Naive thymus-derived CD4-positive, alpha-beta T cell (primary cell): ENCODE data around the gene SLC27A3. TPM values are rescaled to one million over a fixed set of nuclear protein-coding genes. Genes with fewer than 3 reads are reported as not detected.

Experiments
- ATAC-seq: fragments of 150-1000 bp; cut with Tn5 transposase; 2 replicates; pipeline ENCODE4 v1.10.0; 2021; ENCODE audit warnings: mild to moderate bottlenecking, moderate library complexity
- CTCF ChIA-PET: fragments of 350-600 bp; sonication (Branson Sonifier 250); formaldehyde crosslinking; loops from one replicate; lab custom pipeline; 2021; ENCODE audit warnings: antibody characterized with exemption; lab: Charles Lee
- POLR2A ChIA-PET: fragments of 350-600 bp; sonication (Branson Sonifier 250); formaldehyde crosslinking; loops from one replicate; lab custom pipeline; 2021; ENCODE audit warnings: antibody characterized with exemption, inconsistent platforms; lab: Charles Lee
- DNase-seq, 9 donors: peaks; one replicate each; pipeline versions ENCODE4 v3.0.0 to v3.0.0-alpha.2; 2020 to 2022; ENCODE audit warnings: mixed read lengths in 1 of 9
- H3K27ac ChIP-seq: one replicate; pipeline ENCODE4 v1.7.0; 2013; ENCODE audit warnings: mild to moderate bottlenecking, low read depth, low read length, moderate library complexity
- H3K27me3 ChIP-seq, 2 donors: one replicate each; pipeline ENCODE4 v1.7.0; 2013; ENCODE audit warnings: low read length in 2 of 2, mild to moderate bottlenecking in 2 of 2, moderate library complexity in 2 of 2; ENCODE audit not compliant: control insufficient read depth in 2 of 2, insufficient read depth in 2 of 2
- H3K36me3 ChIP-seq, 3 experiments: 1 replicate in 2 of 3; 2 replicates in 1 of 3; pipeline ENCODE4 v1.7.0; 2013; ENCODE audit warnings: low read length in 3 of 3, mild to moderate bottlenecking in 3 of 3, moderate library complexity in 1 of 3; ENCODE audit not compliant: insufficient read depth in 3 of 3, control insufficient read depth in 2 of 3
- H3K4me1 ChIP-seq, 2 donors: one replicate each; pipeline ENCODE4 v1.7.0; 2013; ENCODE audit warnings: low read length in 2 of 2, mild to moderate bottlenecking in 2 of 2, moderate library complexity in 1 of 2; ENCODE audit not compliant: control insufficient read depth in 2 of 2, insufficient read depth in 2 of 2
- H3K4me3 ChIP-seq: 2 replicates; pipeline ENCODE4 v1.7.0; 2013; ENCODE audit warnings: mild to moderate bottlenecking, low read length
- H3K9me3 ChIP-seq, 3 experiments: 1 replicate in 2 of 3; 2 replicates in 1 of 3; pipeline ENCODE4 v1.7.0; 2013; ENCODE audit warnings: low read length in 3 of 3; ENCODE audit not compliant: control insufficient read depth in 2 of 3
- H3K27ac Mint-ChIP-seq, 9 donors: one replicate each; pipeline ENCODE4 v1.8.0; 2020 to 2022; ENCODE audit warnings: mixed read lengths in 9 of 9, mild to moderate bottlenecking in 8 of 9, moderate library complexity in 5 of 9, inconsistent platforms in 2 of 9
- H3K27me3 Mint-ChIP-seq, 5 donors: one replicate each; pipeline ENCODE4 v1.8.0; 2021 to 2022; ENCODE audit warnings: mixed read lengths in 5 of 5, mild to moderate bottlenecking in 1 of 5
- H3K36me3 Mint-ChIP-seq, 5 donors: one replicate each; pipeline ENCODE4 v1.8.0; 2020 to 2022; ENCODE audit warnings: mixed read lengths in 5 of 5, mild to moderate bottlenecking in 3 of 5, inconsistent platforms in 1 of 5
- H3K4me1 Mint-ChIP-seq, 7 donors: one replicate each; pipeline ENCODE4 v1.8.0; 2020 to 2022; ENCODE audit warnings: mixed read lengths in 7 of 7, mild to moderate bottlenecking in 3 of 7, inconsistent platforms in 1 of 7
- H3K4me3 Mint-ChIP-seq, 10 donors: one replicate each; pipeline ENCODE4 v1.8.0; 2020 to 2022; ENCODE audit warnings: mild to moderate bottlenecking in 10 of 10, mixed read lengths in 10 of 10, moderate library complexity in 6 of 10, inconsistent platforms in 2 of 10
- H3K9me3 Mint-ChIP-seq, 11 donors: one replicate each; pipeline ENCODE4 v1.8.0; 2020 to 2022; ENCODE audit warnings: mixed read lengths in 11 of 11, mild to moderate bottlenecking in 4 of 11, inconsistent platforms in 1 of 11, moderate library complexity in 1 of 11
- intact Hi-C, 2 donors: fragments of 100-400 bp; cut with micrococcal nuclease; formaldehyde crosslinking; loops; one replicate each; pipeline ENCODE4 v1.15.1; 2023
- polyA plus RNA-seq, 2 donors: library from polyadenylated mRNA; unstranded; fragments of 300-500 nt; fragmentation: Illumina TruSeq; gene quantifications; one replicate each; pipeline ENCODE4 v1.2.3, GENCODE V29; 2021
- total RNA-seq, 6 experiments: library from RNA in 5 of 6; stranded (reverse) in 5 of 6; gene quantifications; 1 replicate in 5 of 6; 2 replicates in 1 of 6; pipeline ENCODE4 v1.2.3 and lab custom pipeline; 2021 to 2026

The SLC27A3 gene
- 10 to 100 TPM in 4 of 5 experiments, 1 to 10 TPM in 1; 9.1 to 34.2 (median 11.6) TPM for total RNA-seq
- 1 to 10 TPM; 3.4 to 7.2 TPM for polyA plus RNA-seq
- 3.6 reads per million, percentile 19 among the genes with 10 or more reads in this experiment for total RNA-seq (lab: John Stamatoyannopoulos, UW)

DNA sequence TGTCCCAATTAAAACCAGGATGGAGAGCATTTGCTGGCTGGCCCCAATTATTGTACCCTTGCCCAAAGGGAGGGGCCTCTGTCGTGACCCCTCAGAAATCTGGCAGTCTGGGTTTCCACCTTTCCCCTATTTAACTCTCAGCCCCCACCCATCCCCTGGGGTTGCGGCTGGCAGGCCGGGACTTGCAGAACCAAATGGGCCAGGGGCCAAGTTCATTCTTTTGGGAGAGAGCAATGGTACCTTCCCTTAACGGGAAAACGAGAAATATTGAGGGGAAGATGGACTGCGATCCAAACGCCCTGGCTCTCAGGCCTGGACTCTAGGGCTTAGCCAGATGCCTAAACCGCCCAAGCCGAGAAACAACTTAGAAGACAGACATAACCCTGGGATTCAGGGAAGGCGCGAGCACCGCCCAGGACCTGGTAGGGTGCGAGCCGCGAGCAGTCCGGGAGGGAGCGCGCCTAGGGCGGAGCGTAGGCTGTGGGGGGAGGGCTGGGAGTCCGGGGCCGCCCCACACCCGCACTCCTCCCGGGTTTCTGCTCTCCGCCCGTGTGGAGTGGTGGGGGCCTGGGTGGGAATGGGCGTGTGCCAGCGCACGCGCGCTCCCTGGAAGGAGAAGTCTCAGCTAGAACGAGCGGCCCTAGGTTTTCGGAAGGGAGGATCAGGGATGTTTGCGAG lies at the start of gene SLC27A3:
Gene SLC27A3, plus strand, starts transcription at position 628 of the 678 bp plus-strand sequence. CDS start 91 bp downstream, outside the sequence.
- Histone ChIP-seq H3K4me1 (peaks cover 6 to 23% of the 10 kb centered on the region in 2 donors), H3K9me3 (no peaks in the 10 kb centered on the region), H3K36me3 (peaks cover 0 to 30% (median 0%) of the 10 kb centered on the region in 3 experiments), H3K4me3 (peak within 1 kb of the TSS; percentile 73), H3K27ac (peak within 1 kb of the TSS; percentile 66), H3K27me3 (no peaks in the 10 kb centered on the region)
- peak within 1 kb of the TSS; percentile 29 to 88 (median 68) for H3K27ac Mint-ChIP-seq
- peaks cover 0 to 3% (median 0%) of the 10 kb centered on the region in 11 donors for H3K9me3 Mint-ChIP-seq
- DNase-seq (peak in 1 of 9 donors; percentile 44), ATAC-seq (peak; percentile 52)
- H3K36me3 Mint-ChIP-seq: peaks cover 0 to 13% (median 0%) of the 10 kb centered on the region in 5 donors
- POLR2A ChIA-PET: interaction anchor here (0.6 to 2.6 kb wide), 8 partner anchors 9 to 203 kb away, joined by 3 to 8 read pairs (median 5); partner anchors contain the start of genes CREB3L4, CRTC2, GATAD2B and JTB
- peak within 1 kb of the TSS; percentile 77 to 89 (median 86) for H3K4me3 Mint-ChIP-seq
- H3K4me1 Mint-ChIP-seq: peaks cover 14 to 35% (median 26%) of the 10 kb centered on the region in 7 donors
- no peaks in the 10 kb centered on the region for H3K27me3 Mint-ChIP-seq
- CTCF ChIA-PET: interaction anchor here (0.7 to 1.4 kb wide), 2 partner anchors 41 to 474 kb away, joined by 3 read pairs; no protein-coding TSS in a partner anchor
- intact Hi-C loops: loop anchor here in 1 of 2 donors (1.0 to 2.0 kb wide), 2 partner anchors 8 to 446 kb away; partner anchors contain the start of gene UBAP2L

DNA sequence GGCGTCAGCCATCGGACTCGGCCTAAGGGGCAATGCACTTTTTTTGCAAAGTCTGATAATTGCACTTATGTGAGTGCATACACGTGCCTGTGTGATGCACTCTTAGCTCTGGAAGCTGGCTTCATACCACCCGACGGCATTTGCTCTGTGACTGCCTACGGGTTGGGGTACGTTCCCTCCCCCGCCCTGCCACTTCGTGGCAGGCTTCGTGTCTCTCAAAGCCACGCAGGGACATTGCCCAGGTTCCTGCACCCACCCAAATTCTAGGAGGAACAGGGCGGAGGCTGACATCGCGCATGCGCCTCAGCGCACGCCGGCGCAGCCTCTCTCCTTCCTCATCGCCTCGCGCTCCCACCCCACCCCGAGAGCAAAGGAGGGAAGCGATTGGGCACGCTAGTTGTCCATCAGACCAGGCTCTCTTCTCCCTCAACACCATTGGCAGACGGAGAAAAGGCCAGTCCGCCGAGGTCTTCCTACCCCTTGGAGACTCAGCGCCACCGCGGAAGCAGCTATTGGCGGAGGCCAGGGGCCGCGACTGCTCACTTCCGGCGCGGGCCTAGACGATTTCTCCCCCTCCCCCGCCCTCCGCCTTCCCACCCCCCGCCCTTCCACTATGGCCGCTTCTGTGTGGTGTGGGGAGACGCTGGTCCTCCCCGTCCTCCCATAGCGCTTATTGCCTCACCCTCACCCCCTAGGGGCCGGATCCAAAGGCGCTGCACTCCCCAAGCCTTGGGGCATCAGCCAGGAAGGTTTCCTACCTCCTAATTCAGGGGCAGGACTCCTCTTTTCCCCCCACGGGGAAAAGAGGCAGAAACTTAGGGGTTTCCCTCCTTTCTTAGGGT lies 47.5 kb upstream of the SLC27A3 start, which contains the start of gene INTS3:
Gene INTS3, plus strand, starts transcription at position 588 of the 842 bp plus-strand sequence. CDS start 585 bp downstream, outside the sequence.
- Mint-ChIP-seq H3K4me3 (peak within 1 kb of the TSS; percentile 82 to 97 (median 92)), H3K4me1 (peaks cover 7 to 35% (median 32%) of the 10 kb centered on the region in 7 donors), H3K36me3 (peaks cover 0 to 14% (median 6%) of the 10 kb centered on the region in 5 donors), H3K27me3 (peaks cover 0 to 2% (median 0%) of the 10 kb centered on the region in 5 donors), H3K9me3 (no peaks in the 10 kb centered on the region), H3K27ac (peak within 1 kb of the TSS; percentile 89 to 98 (median 95))
- Histone ChIP-seq H3K4me3 (peak within 1 kb of the TSS; percentile 92), H3K4me1 (peaks cover 11 to 15% of the 10 kb centered on the region in 2 donors), H3K27ac (peak within 1 kb of the TSS; percentile 94), H3K9me3 (no peaks in the 10 kb centered on the region), H3K27me3 (no peaks in the 10 kb centered on the region), H3K36me3 (peaks cover 0 to 2% (median 0%) of the 10 kb centered on the region in 3 experiments)
- POLR2A ChIA-PET: interaction anchor here (0.6 to 2.2 kb wide), 13 partner anchors 53 to 540 kb away, joined by 3 to 10 read pairs (median 4); partner anchors contain the start of genes CHTOP, GATAD2B and SNAPIN
- DNase-seq (peak; percentile 84 to 100 (median 99)), ATAC-seq (peak; percentile 99)
- intact Hi-C loops: loop anchor here (1.0 to 5.0 kb wide), 13 partner anchors 22 to 545 kb away; partner anchors contain the start of genes RPS27 (in 2 of the 2), SNAPIN (in 2 of the 2), CHTOP (in 1 of the 2) and CRTC2 (in 1 of the 2)
- CTCF ChIA-PET: no interaction called here

GRCh38 chr1:153728305-153729066 lies 46.7 kb upstream of the SLC27A3 start:
- H3K4me1 Mint-ChIP-seq: peaks cover 7 to 33% (median 31%) of the 10 kb centered on the region in 7 donors
- H3K9me3 Mint-ChIP-seq: no peaks in the 10 kb centered on the region
- Histone ChIP-seq H3K27ac (peak overlapping the region; percentile 94), H3K27me3 (no peaks in the 10 kb centered on the region), H3K9me3 (no peaks in the 10 kb centered on the region), H3K36me3 (peaks cover 0 to 2% (median 0%) of the 10 kb centered on the region in 3 experiments), H3K4me3 (peak overlapping the region; percentile 92), H3K4me1 (peaks cover 11 to 15% of the 10 kb centered on the region in 2 donors)
- H3K27ac Mint-ChIP-seq: peak overlapping the region; percentile 89 to 98 (median 95)
- POLR2A ChIA-PET: interaction anchor here (0.6 to 2.2 kb wide), 14 partner anchors 13 to 250 kb away, joined by 3 to 10 read pairs (median 4); partner anchors contain the start of genes CHTOP, GATAD2B, S100A6 and SNAPIN
- peak in 4 of 9 donors; percentile 11 to 46 (median 30) for DNase-seq
- no peak for ATAC-seq
- peaks cover 0 to 2% (median 0%) of the 10 kb centered on the region in 5 donors for H3K27me3 Mint-ChIP-seq
- intact Hi-C loops: loop anchor here (1.0 to 5.0 kb wide), 5 partner anchors 54 to 544 kb away; partner anchors contain the start of genes CRTC2 (in 1 of the 2), HAX1 (in 1 of the 2), S100A3 (in 1 of the 2) and S100A4 (in 1 of the 2)
- CTCF ChIA-PET: interaction anchor here (0.6 kb wide), 1 partner anchor 57 kb away, joined by 4 read pairs; no protein-coding TSS in a partner anchor
- H3K36me3 Mint-ChIP-seq: peaks cover 0 to 17% (median 6%) of the 10 kb centered on the region in 5 donors
- peak overlapping the region; percentile 82 to 97 (median 92) for H3K4me3 Mint-ChIP-seq

GRCh38 chr1:153730468-153730988 lies 44.7 kb upstream of the SLC27A3 start:
- ATAC-seq (no peak), DNase-seq (no peak)
- Mint-ChIP-seq H3K36me3 (peaks cover 0 to 19% (median 14%) of the 10 kb centered on the region in 5 donors), H3K27ac (peak overlapping the region in 7 of 9 donors; percentile 29 to 90 (median 70)), H3K27me3 (peaks cover 0 to 2% (median 0%) of the 10 kb centered on the region in 5 donors), H3K9me3 (no peaks in the 10 kb centered on the region), H3K4me3 (peak overlapping the region in 9 of 10 donors; percentile 23 to 82 (median 48)), H3K4me1 (peaks cover 15 to 47% (median 40%) of the 10 kb centered on the region in 7 donors)
- CTCF ChIA-PET: interaction anchor here (0.6 kb wide), 1 partner anchor 29 kb away, joined by 5 read pairs; no protein-coding TSS in a partner anchor
- Histone ChIP-seq H3K4me1 (peaks cover 11 to 15% of the 10 kb centered on the region in 2 donors), H3K9me3 (no peaks in the 10 kb centered on the region), H3K27ac (no peak overlapping the region), H3K36me3 (peaks cover 0 to 2% (median 0%) of the 10 kb centered on the region in 3 experiments), H3K27me3 (no peaks in the 10 kb centered on the region), H3K4me3 (no peak overlapping the region)
- intact Hi-C loops: no loop called here
- POLR2A ChIA-PET: interaction anchor here (0.5 to 1.0 kb wide), 2 partner anchors 63 to 186 kb away, joined by 3 read pairs; no protein-coding TSS in a partner anchor

DNA sequence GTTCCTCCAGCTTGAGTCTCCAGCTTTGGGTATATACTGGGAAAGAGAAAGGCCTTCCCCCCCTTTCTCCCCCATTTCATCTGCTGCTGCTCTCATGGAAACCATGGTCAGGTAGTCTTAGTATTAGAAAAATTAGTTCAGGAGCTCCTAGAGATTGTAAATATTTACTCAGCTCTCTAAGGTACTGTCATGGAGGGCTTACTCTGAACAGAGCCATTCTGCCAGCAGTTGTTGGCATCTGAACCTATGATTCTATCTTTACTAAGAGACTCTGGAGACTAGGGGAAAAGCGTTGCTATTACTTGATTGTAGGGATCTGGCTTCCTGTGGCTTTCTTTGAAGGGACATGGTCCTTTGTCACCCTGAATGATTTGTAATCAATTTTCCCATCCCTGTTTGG lies 41.2 kb upstream of the SLC27A3 start:
- Histone ChIP-seq H3K36me3 (peaks cover 0 to 2% (median 0%) of the 10 kb centered on the region in 3 experiments), H3K9me3 (no peaks in the 10 kb centered on the region), H3K27ac (no peak overlapping the region), H3K4me3 (no peak overlapping the region), H3K4me1 (peaks cover 5 to 13% of the 10 kb centered on the region in 2 donors), H3K27me3 (no peaks in the 10 kb centered on the region)
- Mint-ChIP-seq H3K4me1 (peaks cover 12 to 40% (median 33%) of the 10 kb centered on the region in 7 donors), H3K36me3 (peaks cover 0 to 20% (median 14%) of the 10 kb centered on the region in 5 donors), H3K4me3 (no peak overlapping the region), H3K9me3 (no peaks in the 10 kb centered on the region), H3K27me3 (no peaks in the 10 kb centered on the region), H3K27ac (no peak overlapping the region)
- DNase-seq (no peak), ATAC-seq (no peak)
- intact Hi-C loops: no loop called here
- CTCF ChIA-PET: interaction anchor here (0.8 to 2.1 kb wide), 2 partner anchors 15 to 42 kb away, joined by 3 to 6 read pairs; partner anchors contain the start of gene SLC27A3
- POLR2A ChIA-PET: interaction anchor here (0.6 kb wide), 1 partner anchor 196 kb away, joined by 3 read pairs; no protein-coding TSS in a partner anchor
